Fibroblast of the aortic adventitia (primary cell): ENCODE measurements around the gene PSTK. TPM values are rescaled to one million over a fixed set of nuclear protein-coding genes. Genes with fewer than 3 reads are reported as not detected.

Source experiments
- DNase-seq: peaks from one replicate; pipeline ENCODE4 v3.0.0-alpha.2; 2010; ENCODE audit warnings: low read depth
- H3K4me3 ChIP-seq: 2 replicates; pipeline ENCODE4 v1.5.1; 2011; ENCODE audit warnings: low read depth, mild to moderate bottlenecking, control low read depth, low read length, moderate library complexity
- total RNA-seq: library from RNA; depleted of rRNA; stranded (reverse); fragments of >200 nt; gene quantifications from 2 replicates; pipeline ENCODE4 v1.2.3, GENCODE V29; 2012; ENCODE audit warnings: low replicate concordance
- TF ChIP-seq, protein P1 (sequence below): IDR thresholded peaks from 2 replicates; pipeline ENCODE4 v1.5.1; 2011; ENCODE audit warnings: mild to moderate bottlenecking, low read length, control low read depth, inconsistent platforms; ENCODE audit not compliant: insufficient read depth

Gene PSTK, protein sequence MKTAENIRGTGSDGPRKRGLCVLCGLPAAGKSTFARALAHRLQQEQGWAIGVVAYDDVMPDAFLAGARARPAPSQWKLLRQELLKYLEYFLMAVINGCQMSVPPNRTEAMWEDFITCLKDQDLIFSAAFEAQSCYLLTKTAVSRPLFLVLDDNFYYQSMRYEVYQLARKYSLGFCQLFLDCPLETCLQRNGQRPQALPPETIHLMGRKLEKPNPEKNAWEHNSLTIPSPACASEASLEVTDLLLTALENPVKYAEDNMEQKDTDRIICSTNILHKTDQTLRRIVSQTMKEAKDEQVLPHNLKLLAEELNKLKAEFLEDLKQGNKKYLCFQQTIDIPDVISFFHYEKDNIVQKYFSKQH
- 1.4 and 4.7 TPM in 2 replicates for total RNA-seq

DNA sequence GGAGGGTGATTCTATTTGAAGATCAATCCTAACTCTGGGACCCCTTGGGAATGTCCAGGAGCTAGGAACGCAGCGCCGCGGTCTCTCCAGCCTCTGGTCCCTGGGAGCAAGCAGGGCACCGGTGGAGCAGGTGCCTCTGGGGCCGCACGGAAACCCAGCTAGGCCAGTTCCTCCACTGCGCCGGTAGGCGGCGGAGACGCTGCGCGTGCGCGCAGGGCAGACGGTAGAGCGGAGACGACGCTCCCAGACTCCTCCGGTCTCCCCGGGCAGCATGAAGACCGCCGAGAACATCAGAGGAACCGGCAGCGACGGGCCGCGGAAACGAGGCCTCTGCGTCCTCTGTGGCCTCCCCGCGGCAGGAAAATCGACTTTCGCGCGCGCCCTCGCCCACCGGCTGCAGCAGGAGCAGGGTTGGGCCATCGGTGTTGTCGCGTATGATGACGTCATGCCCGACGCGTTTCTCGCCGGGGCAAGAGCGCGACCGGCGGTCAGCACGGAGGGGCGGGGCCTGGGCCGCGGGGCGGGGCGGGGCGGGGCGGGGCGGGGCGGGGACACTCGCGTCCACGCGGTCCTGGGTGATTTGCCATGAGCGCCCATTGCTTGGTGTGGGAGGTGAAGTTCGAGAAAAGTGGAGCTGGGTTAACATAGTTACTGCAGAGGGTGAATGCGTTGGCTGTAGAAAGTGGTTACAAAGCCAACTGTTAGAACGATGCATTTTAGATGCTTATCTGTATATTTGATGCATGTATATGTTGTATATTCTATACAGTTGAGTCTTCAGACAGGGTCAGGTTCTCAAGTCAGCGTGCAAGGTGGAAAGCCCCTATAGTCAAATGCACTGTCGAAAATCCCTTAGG lies at the start of gene PSTK:
Gene PSTK, plus strand, starts transcription at position 193 of the 857 bp plus-strand sequence. Its CDS starts 79 bp downstream, at position 272.
- H3K4me3 ChIP-seq: peak within 1 kb of the TSS; percentile 82
- peak; percentile 92 for DNase-seq
- TF ChIP-seq, protein P1, sequence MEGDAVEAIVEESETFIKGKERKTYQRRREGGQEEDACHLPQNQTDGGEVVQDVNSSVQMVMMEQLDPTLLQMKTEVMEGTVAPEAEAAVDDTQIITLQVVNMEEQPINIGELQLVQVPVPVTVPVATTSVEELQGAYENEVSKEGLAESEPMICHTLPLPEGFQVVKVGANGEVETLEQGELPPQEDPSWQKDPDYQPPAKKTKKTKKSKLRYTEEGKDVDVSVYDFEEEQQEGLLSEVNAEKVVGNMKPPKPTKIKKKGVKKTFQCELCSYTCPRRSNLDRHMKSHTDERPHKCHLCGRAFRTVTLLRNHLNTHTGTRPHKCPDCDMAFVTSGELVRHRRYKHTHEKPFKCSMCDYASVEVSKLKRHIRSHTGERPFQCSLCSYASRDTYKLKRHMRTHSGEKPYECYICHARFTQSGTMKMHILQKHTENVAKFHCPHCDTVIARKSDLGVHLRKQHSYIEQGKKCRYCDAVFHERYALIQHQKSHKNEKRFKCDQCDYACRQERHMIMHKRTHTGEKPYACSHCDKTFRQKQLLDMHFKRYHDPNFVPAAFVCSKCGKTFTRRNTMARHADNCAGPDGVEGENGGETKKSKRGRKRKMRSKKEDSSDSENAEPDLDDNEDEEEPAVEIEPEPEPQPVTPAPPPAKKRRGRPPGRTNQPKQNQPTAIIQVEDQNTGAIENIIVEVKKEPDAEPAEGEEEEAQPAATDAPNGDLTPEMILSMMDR: peak; percentile 99

DNA sequence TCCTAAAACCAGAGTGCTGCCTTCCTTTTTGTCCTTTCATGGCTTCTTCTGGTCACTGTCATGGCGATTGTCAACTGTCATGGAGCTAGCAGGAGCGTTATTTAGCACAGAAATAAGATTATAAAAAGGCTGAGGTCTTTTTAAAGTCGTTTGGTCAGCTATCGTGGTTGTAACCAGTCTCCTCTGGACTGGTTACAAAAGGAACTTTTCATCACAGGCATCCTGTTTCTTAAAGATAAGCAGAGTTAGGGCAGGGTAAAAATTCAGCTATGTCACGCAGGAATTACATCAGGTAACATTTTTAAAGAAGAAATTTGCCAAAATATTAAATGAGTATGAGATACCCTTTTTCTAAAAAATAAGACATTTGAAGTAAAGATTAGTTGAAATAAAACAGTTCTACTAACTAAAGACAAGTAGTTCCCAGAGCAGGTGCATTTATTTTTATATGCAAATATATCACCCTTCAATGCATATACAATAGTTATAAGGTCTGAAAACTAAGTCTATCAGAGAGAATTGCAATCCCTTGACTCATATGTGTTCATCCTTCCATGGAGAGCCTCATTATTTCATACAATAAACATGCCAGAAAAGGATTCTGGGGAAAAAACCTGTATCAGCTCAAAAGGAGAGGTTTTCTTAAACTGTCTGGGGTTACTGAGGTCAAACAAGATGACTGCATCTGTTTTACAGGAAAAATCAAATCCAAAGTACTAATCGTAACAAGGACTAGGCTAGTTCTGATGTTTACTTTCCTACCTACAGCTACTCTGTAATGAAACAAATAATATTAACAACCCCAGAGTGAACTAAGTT lies 48.9 kb upstream of the PSTK start:
- H3K4me3 ChIP-seq: no peak overlapping the region
- TF ChIP-seq, protein P1: no peak
- DNase-seq: no peak

DNA sequence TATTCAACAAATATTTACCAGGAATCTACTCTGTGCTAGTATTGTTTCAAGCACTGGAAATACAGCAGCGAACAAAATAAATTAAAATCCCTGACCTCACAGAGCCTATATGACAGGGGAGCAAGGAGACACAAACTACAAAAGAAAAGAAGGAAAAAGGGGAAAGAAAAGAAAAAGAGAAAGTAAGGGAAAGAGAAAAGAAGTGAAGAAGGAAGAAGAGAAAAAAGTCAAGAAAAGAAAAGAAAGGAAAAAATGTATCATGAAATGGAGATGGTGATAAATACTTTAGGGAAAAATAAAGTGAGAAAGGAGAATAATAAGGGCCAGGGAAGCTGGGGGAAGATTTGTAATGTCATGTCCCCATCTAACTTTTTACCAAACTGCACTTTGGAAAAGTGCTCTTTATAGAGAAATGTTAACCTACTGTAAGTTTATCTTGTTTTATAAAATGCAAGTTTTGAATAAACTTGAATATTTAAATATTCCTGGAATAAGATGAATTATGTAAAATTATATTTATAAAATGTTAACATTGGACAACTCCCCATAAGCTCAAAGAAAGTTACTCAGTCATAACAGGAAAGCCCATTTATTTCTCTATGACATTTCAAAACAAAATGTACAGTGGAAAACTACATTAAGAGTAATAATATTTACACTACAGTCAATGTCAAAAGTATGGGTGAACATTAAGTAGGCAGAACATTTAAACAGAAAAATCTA lies 40.9 kb upstream of the PSTK start:
- no peak overlapping the region for H3K4me3 ChIP-seq
- TF ChIP-seq, protein P1: no peak

DNA sequence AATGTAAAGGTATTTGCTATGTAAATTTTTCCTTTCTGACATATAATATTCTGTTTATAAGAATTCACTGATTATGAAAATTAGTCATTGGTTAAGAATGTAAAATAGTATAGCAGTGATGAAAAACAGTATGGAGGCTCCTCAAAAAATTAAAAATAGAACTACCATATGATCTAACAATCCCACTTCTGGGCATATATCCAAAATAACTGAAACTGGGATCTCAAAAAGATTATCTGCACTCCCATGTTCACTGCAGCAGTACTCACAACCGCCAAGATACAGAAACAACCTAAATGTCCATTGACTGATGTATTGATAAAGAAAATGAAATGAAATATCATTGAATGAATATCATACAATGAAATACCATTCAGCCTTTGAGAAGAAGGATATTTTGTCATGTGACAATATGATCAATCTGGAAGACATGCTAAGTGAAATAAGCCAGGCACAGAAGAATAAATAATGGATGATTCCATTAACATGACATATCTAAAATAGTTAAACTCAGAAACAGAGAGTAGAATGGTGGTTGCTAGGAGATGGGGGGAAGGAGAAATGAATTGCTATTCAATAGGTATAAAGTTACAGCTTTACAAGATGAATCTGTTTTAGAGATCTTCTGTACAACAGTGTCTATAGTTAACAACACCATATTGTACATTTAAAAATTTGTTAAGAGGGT lies 40.2 kb upstream of the PSTK start:
- peak; percentile 86 for DNase-seq
- H3K4me3 ChIP-seq: no peak overlapping the region
- TF ChIP-seq, protein P1: no peak

More for the DNA sequence above, 40.9 kb upstream of the PSTK start:
- no peak for DNase-seq

DNA sequence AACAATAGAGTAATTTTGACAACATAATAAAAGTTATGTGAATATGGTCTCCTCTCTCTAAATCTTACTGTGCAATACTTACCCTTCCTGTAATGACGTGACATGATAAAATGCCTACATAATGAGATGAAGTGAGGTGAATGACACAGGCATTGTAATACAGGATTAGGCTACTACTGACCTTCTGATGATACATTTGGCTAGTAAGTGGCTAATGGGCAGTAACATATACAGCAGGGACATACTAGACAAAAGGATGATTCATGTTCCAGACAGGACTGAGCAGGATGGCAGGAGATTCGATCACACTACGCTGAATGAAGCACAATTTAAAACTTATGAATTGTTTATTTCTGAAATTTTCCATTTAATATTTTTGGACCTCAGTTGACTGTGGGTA lies 30.9 kb upstream of the PSTK start:
- DNase-seq: no peak
- TF ChIP-seq, protein P1: no peak
- no peak overlapping the region for H3K4me3 ChIP-seq
